HepG2 (cell line): Measurements from ENCODE around the gene AFG1L. TPM values are rescaled to one million over a fixed set of nuclear protein-coding genes. Genes with fewer than 3 reads are reported as not detected.

Experiments
- CEBPG ChIP-seq: IDR thresholded peaks from 2 replicates; pipeline ENCODE4 v1.6.1; 2016
- CREBL2 ChIP-seq: sonication (generic); formaldehyde crosslinking; IDR thresholded peaks from 2 replicates; pipeline ENCODE4 v1.8.1; 2023; ENCODE audit warnings: missing genetic modification reagents, mild to moderate bottlenecking, borderline replicate concordance
- ESRRA ChIP-seq: sonication (generic); formaldehyde crosslinking; IDR thresholded peaks from 2 replicates; pipeline ENCODE4 v1.5.1; 2020; ENCODE audit warnings: mild to moderate bottlenecking, low read depth, missing genetic modification reagents
- GATAD1 ChIP-seq: IDR thresholded peaks from 2 replicates; pipeline ENCODE4 v1.6.1; 2016; ENCODE audit warnings: missing genetic modification reagents, missing compliant biosample characterization
- HDAC2 ChIP-seq: sonication (generic); formaldehyde crosslinking; IDR thresholded peaks from 2 replicates; pipeline ENCODE4 v1.4.0; 2020; ENCODE audit warnings: missing genetic modification reagents
- HNF4A ChIP-seq: sonication (generic); formaldehyde crosslinking; IDR thresholded peaks from 2 replicates; pipeline ENCODE4 v1.4.0; 2020; ENCODE audit warnings: missing genetic modification reagents
- HNRNPUL1 ChIP-seq: fragments of 200-400 bp; formaldehyde crosslinking; IDR thresholded peaks from 2 replicates; pipeline ENCODE4 v1.6.1; 2017; ENCODE audit warnings: low read depth, mild to moderate bottlenecking, low read length, moderate library complexity
- HOXD1 ChIP-seq: sonication (generic); formaldehyde crosslinking; IDR thresholded peaks from 2 replicates; pipeline ENCODE4 v1.5.0; 2020; ENCODE audit warnings: missing genetic modification reagents
- ISX ChIP-seq: sonication (generic); formaldehyde crosslinking; conservative IDR thresholded peaks from 2 replicates; pipeline ENCODE4 v1.5.0; 2020; ENCODE audit warnings: missing genetic modification reagents
- JUND ChIP-seq: sonication (generic); formaldehyde crosslinking; IDR thresholded peaks from 2 replicates; pipeline ENCODE4 v1.8.0; 2022; ENCODE audit warnings: mild to moderate bottlenecking, missing genetic modification reagents
- KLF13 ChIP-seq: sonication (generic); formaldehyde crosslinking; IDR thresholded peaks from 2 replicates; pipeline ENCODE4 v1.4.0; 2020; ENCODE audit warnings: mild to moderate bottlenecking, missing genetic modification reagents
- MED8 ChIP-seq: sonication (generic); formaldehyde crosslinking; IDR thresholded peaks from 2 replicates; pipeline ENCODE4 v1.8.1; 2023; ENCODE audit warnings: mild to moderate bottlenecking, missing genetic modification reagents; ENCODE audit not compliant: insufficient replicate concordance
- NCOA2 ChIP-seq: sonication (generic); formaldehyde crosslinking; IDR thresholded peaks from 2 replicates; pipeline ENCODE4 v1.8.0; 2022; ENCODE audit warnings: inconsistent platforms
- PITX1 ChIP-seq: sonication (generic); formaldehyde crosslinking; IDR thresholded peaks from 2 replicates; pipeline ENCODE4 v1.5.1; 2020; ENCODE audit warnings: mild to moderate bottlenecking, missing genetic modification reagents
- RFX5 ChIP-seq: IDR thresholded peaks from 2 replicates; pipeline ENCODE4 v1.6.1; 2011; ENCODE audit warnings: low read depth, low read length, improper control_type of control experiment
- SOX5 ChIP-seq: IDR thresholded peaks from 2 replicates; pipeline ENCODE4 v1.6.1; 2016; ENCODE audit warnings: borderline replicate concordance
- TFDP2 ChIP-seq: sonication (generic); formaldehyde crosslinking; IDR thresholded peaks from 2 replicates; pipeline ENCODE4 v1.4.0; 2020; ENCODE audit warnings: missing genetic modification reagents
- TSC22D2 ChIP-seq: sonication (generic); formaldehyde crosslinking; IDR thresholded peaks from 2 replicates; pipeline ENCODE4 v1.5.1; 2020; ENCODE audit warnings: missing genetic modification reagents, mild to moderate bottlenecking, borderline replicate concordance
- ZBTB42 ChIP-seq: sonication (generic); formaldehyde crosslinking; IDR thresholded peaks from 2 replicates; pipeline ENCODE4 v1.5.0; 2020; ENCODE audit warnings: mild to moderate bottlenecking, missing genetic modification reagents
- ZNF224 ChIP-seq: sonication (generic); formaldehyde crosslinking; IDR thresholded peaks from 2 replicates; pipeline ENCODE4 v1.5.0; 2020; ENCODE audit warnings: mild to moderate bottlenecking, missing genetic modification reagents
- ZNF292 ChIP-seq: sonication (generic); formaldehyde crosslinking; IDR thresholded peaks from 2 replicates; pipeline ENCODE4 v1.8.1; 2022; ENCODE audit warnings: mild to moderate bottlenecking, low read depth, missing genetic modification reagents, borderline replicate concordance
- ZNF337 ChIP-seq: sonication (generic); formaldehyde crosslinking; IDR thresholded peaks from 2 replicates; pipeline ENCODE4 v1.5.1; 2020; ENCODE audit warnings: missing genetic modification reagents, low read depth, mild to moderate bottlenecking, borderline replicate concordance
- ZNF605 ChIP-seq: sonication (generic); formaldehyde crosslinking; IDR thresholded peaks from 2 replicates; pipeline ENCODE4 v1.8.0; 2022; ENCODE audit warnings: mild to moderate bottlenecking, missing genetic modification reagents
- ZNF629 ChIP-seq: sonication (generic); formaldehyde crosslinking; conservative IDR thresholded peaks from 2 replicates; pipeline ENCODE4 v1.5.0; 2020; ENCODE audit warnings: missing genetic modification reagents
- ZNF670 ChIP-seq: sonication (generic); formaldehyde crosslinking; IDR thresholded peaks from 2 replicates; pipeline ENCODE4 v1.8.0; 2022; ENCODE audit warnings: mild to moderate bottlenecking, missing genetic modification reagents, borderline replicate concordance
- ZNF703 ChIP-seq: sonication (generic); formaldehyde crosslinking; IDR thresholded peaks from 2 replicates; pipeline ENCODE4 v1.5.1; 2020; ENCODE audit warnings: missing genetic modification reagents, mild to moderate bottlenecking, moderate library complexity, borderline replicate concordance
- ZNF790 ChIP-seq: sonication (generic); formaldehyde crosslinking; IDR thresholded peaks from 2 replicates; pipeline ENCODE4 v1.8.0; 2022; ENCODE audit warnings: missing genetic modification reagents, mild to moderate bottlenecking, borderline replicate concordance
- ZSCAN22 ChIP-seq: sonication (generic); formaldehyde crosslinking; IDR thresholded peaks from 2 replicates; pipeline ENCODE4 v1.4.0; 2020; ENCODE audit warnings: mild to moderate bottlenecking, missing genetic modification reagents
- polyA plus RNA-seq, 8 experiments: library from polyadenylated mRNA; depleted of rRNA in 3 of 8; stranded (reverse) in 7 of 8; unstranded in 1 of 8; fragments of >200 nt; fragmentation: Illumina TruSeq in 4 of 8; extraction: Trizol in 4 of 8; gene quantifications; 2 replicates each; pipeline versions ENCODE4 v1.2.1 to v1.2.3, GENCODE V29; 2011 to 2016; ENCODE audit warnings: low read depth in 4 of 8, missing spikeins in 1 of 8, mixed read lengths in 1 of 8; ENCODE audit not compliant: insufficient read depth in 1 of 8
- total RNA-seq, 5 experiments: library from RNA; depleted of rRNA; stranded (reverse); fragments of >200 nt; fragmentation: Illumina TruSeq; extraction: Trizol; gene quantifications; 2 replicates each; pipeline ENCODE4 v1.2.3, GENCODE V29; 2016; ENCODE audit warnings: low read depth in 1 of 5
- TF ChIP-seq, protein P1 (sequence below): sonication (generic); formaldehyde crosslinking; IDR thresholded peaks from 2 replicates; pipeline ENCODE4 v1.5.1; 2020; ENCODE audit warnings: mild to moderate bottlenecking, missing genetic modification reagents, moderate library complexity
- TF ChIP-seq, protein P2 (sequence below): sonication (generic); formaldehyde crosslinking; IDR thresholded peaks from 2 replicates; pipeline ENCODE4 v1.5.0; 2020; ENCODE audit warnings: mild to moderate bottlenecking, missing genetic modification reagents, borderline replicate concordance

Gene AFG1L
- total and polyA plus RNA-seq, 2 of the 13 experiments (the other 11 are each of a cell fraction or from before 2014, with no cell fraction given) = 3.1 to 14.0 TPM

GRCh38 chr6:108363113-108363512 lies 68.3 kb downstream of the AFG1L start (continued):
- TF ChIP-seq TFDP2 (CRISPR knock-in tag) = no peak
- peak; percentile 77 for TF ChIP-seq CEBPG (CRISPR knock-in tag)
- TF ChIP-seq ZNF292 = no peak
- TF ChIP-seq ZNF703 (CRISPR knock-in tag) = no peak
- no peak for TF ChIP-seq MED8 (CRISPR knock-in tag)
- TF ChIP-seq ISX = no peak
- no peak for TF ChIP-seq ZNF224 (CRISPR knock-in tag)
- no peak for TF ChIP-seq KLF13 (CRISPR knock-in tag)
- TF ChIP-seq HDAC2 (CRISPR knock-in tag) = no peak
- TF ChIP-seq HNF4A (CRISPR knock-in tag) = peak; percentile 47
- no peak for TF ChIP-seq HOXD1 (CRISPR knock-in tag)
- no peak for TF ChIP-seq SOX5 (CRISPR knock-in tag)
- TF ChIP-seq ZNF790 = no peak
- no peak for TF ChIP-seq PITX1
- TF ChIP-seq CREBL2 (CRISPR knock-in tag) = no peak
- TF ChIP-seq NCOA2 (CRISPR knock-in tag) = no peak
- TF ChIP-seq, protein P1, sequence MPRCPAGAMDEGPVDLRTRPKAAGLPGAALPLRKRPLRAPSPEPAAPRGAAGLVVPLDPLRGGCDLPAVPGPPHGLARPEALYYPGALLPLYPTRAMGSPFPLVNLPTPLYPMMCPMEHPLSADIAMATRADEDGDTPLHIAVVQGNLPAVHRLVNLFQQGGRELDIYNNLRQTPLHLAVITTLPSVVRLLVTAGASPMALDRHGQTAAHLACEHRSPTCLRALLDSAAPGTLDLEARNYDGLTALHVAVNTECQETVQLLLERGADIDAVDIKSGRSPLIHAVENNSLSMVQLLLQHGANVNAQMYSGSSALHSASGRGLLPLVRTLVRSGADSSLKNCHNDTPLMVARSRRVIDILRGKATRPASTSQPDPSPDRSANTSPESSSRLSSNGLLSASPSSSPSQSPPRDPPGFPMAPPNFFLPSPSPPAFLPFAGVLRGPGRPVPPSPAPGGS (CRISPR knock-in tag) = no peak
- TF ChIP-seq ZNF605 (CRISPR knock-in tag) = no peak
- no peak for TF ChIP-seq ZNF670 (CRISPR knock-in tag)
- no peak for TF ChIP-seq ZBTB42 (CRISPR knock-in tag)
- TF ChIP-seq, protein P2, sequence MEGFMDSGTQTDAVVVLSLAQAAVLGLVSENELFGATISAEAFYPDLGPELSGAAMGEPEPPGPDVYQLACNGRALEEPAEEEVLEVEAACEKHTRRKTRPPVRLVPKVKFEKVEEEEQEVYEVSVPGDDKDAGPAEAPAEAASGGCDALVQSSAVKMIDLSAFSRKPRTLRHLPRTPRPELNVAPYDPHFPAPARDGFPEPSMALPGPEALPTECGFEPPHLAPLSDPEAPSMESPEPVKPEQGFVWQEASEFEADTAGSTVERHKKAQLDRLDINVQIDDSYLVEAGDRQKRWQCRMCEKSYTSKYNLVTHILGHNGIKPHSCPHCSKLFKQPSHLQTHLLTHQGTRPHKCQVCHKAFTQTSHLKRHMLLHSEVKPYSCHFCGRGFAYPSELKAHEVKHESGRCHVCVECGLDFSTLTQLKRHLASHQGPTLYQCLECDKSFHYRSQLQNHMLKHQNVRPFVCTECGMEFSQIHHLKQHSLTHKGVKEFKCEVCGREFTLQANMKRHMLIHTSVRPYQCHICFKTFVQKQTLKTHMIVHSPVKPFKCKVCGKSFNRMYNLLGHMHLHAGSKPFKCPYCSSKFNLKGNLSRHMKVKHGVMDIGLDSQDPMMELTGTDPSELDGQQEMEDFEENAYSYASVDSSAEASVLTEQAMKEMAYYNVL = no peak
- no peak for TF ChIP-seq RFX5
- TF ChIP-seq TSC22D2 (CRISPR knock-in tag) = no peak
- no peak for TF ChIP-seq ZSCAN22
- TF ChIP-seq ZNF337 (CRISPR knock-in tag) = no peak
- TF ChIP-seq ZNF629 (CRISPR knock-in tag) = no peak
- TF ChIP-seq HNRNPUL1 = no peak
- no peak for TF ChIP-seq GATAD1 (CRISPR knock-in tag)
- TF ChIP-seq ESRRA (CRISPR knock-in tag) = no peak
- TF ChIP-seq JUND = no peak
